HL-60 (cell line): Measurements from ENCODE around the gene PLA1A.
A peak's percentile ranks its signal among the peaks of the same experiment; 100 is the strongest.

ENCODE experiments used
- DNase-seq, 2 experiments: peaks; one replicate each; pipeline ENCODE4 v3.0.0-alpha.2; 2010 to 2020; ENCODE audit warnings: low read depth in 1 of 2, low spot score in 1 of 2
- H3K27ac ChIP-seq: fragments of 250-450 bp; sonication (Bioruptor Pico); replicated peaks from 2 replicates; pipeline ENCODE4 v1.5.1; 2020; ENCODE audit warnings: mild to moderate bottlenecking, moderate library complexity
- H3K27me3 ChIP-seq: fragments of 250-450 bp; sonication (Bioruptor Pico); 2 replicates; pipeline ENCODE4 v1.5.1; 2021; ENCODE audit warnings: mild to moderate bottlenecking, moderate library complexity; ENCODE audit not compliant: insufficient read depth, poor library complexity, severe bottlenecking
- H3K4me3 ChIP-seq: replicated peaks from 2 replicates; pipeline ENCODE4 v1.5.1; 2011; ENCODE audit warnings: mild to moderate bottlenecking, control low read depth, low read length; ENCODE audit not compliant: insufficient read depth
- CTCF ChIP-seq: IDR thresholded peaks from one replicate; pipeline ENCODE4 v1.5.1; 2011; ENCODE audit warnings: low read length, control low read depth, inconsistent platforms; ENCODE audit not compliant: insufficient read depth
- GABPA ChIP-seq: IDR thresholded peaks from 2 replicates; pipeline ENCODE4 v1.6.1; 2012; ENCODE audit warnings: low read depth
- POLR2AphosphoS5 ChIP-seq: IDR thresholded peaks from 2 replicates; pipeline ENCODE4 v1.6.1; 2012; ENCODE audit warnings: low read depth
- REST ChIP-seq: IDR thresholded peaks from 2 replicates; pipeline ENCODE4 v1.6.1; 2012; ENCODE audit warnings: low read depth; ENCODE audit not compliant: insufficient replicate concordance
- SPI1 ChIP-seq: IDR thresholded peaks from 2 replicates; pipeline ENCODE4 v1.6.1; 2012; ENCODE audit warnings: low read depth, mild to moderate bottlenecking, borderline replicate concordance

Gene PLA1A

GRCh38 chr3:119653876-119654275, 56.2 kb downstream of the PLA1A start:
- Histone ChIP-seq H3K27ac (peak overlapping the region; percentile 26), H3K27me3 (no peaks in the 10 kb centered on the region), H3K4me3 (no peak overlapping the region)
- peak in 1 of 2 experiments; percentile 64 for DNase-seq
- TF ChIP-seq GABPA (no peak), SPI1 (peak; percentile 64; the same call in 1 of the 2 replicates), CTCF (no peak)

GRCh38 chr3:119657887-119658702, 60.4 kb downstream of the PLA1A start:
- H3K27me3 ChIP-seq, result no peaks in the 10 kb centered on the region
- peak in 1 of 2 experiments; percentile 50 for DNase-seq
- TF ChIP-seq CTCF (no peak), SPI1 (peak; percentile 25; the same call in 1 of the 2 replicates)
- no peak overlapping the region; the same call in 1 of the 2 replicates for H3K27ac ChIP-seq
- H3K4me3 ChIP-seq, result no peak overlapping the region

GRCh38 chr3:119658994-119659393, 61.3 kb downstream of the PLA1A start:
- no peak for TF ChIP-seq SPI1
- TF ChIP-seq POLR2AphosphoS5, result no peak
- TF ChIP-seq CTCF, result no peak
- no peak for TF ChIP-seq GABPA
- TF ChIP-seq REST, result no peak
- Histone ChIP-seq H3K27ac (no peak overlapping the region), H3K27me3 (no peaks in the 10 kb centered on the region), H3K4me3 (no peak overlapping the region)
- no peak for DNase-seq

- no peaks in the 10 kb centered on the region for H3K27me3 ChIP-seq
- no peak overlapping the region for H3K4me3 ChIP-seq
- H3K27ac ChIP-seq, result no peak overlapping the region
- DNase-seq, result no peak
- TF ChIP-seq SPI1 (no peak), GABPA (no peak), REST (no peak), POLR2AphosphoS5 (no peak), CTCF (no peak)
Measured at GRCh38 chr3:119659606-119660291, 62.1 kb downstream of the PLA1A start.
